NCI-H524 (cell line): Measurements from ENCODE around the gene SLC6A2.

Experiments
- DNase-seq, 2 experiments: peaks; one replicate each; lab custom pipeline; 2025; lab: John Stamatoyannopoulos, UW

SLC6A2 gene

GRCh38 chr16:55671974-55672280 lies 16.1 kb downstream of the SLC6A2 start:
- DNase-seq: no peak

DNA sequence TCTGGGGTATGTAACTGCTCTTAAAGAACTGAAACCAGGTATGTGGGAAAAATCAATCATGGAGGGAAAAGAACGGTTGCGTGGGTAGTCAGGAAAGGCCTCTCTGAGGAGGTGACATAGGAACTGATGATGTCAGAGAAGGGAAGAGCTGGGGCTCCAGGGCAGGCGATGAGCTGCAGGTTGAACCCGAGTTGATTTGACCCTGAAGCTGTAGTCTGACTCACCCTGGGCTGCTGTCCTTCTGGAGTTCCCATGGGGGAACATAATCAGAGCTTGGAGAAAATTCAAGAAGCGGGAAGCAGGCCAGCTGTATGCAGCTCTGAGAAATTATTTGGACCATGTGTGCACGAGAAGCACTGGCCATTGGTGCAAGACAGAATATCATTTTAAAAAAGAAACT lies 16.7 kb downstream of the SLC6A2 start:
- DNase-seq: no peak

- DNase-seq: no peak
Measured at GRCh38 chr16:55678161-55678821, 22.5 kb downstream of the SLC6A2 start.

DNA sequence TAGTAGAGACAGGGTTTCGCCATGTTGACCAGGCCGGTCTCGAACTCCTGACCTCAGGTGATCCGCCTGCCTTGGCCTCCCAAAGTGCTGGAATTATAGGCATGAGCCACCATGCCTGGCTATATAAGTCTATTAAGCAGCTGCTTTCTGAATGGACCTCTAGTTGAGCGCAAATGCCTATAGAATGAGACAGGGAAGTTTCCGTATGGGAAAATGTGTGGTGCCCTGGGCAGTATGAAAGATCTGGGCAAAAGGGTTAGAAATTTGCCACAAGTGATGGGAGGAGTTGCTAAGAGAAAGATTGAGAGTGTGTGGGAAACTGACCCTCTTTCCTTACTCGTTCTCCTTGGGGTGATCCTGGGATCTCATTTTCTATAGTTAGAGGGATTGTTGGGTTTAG lies 26.3 kb downstream of the SLC6A2 start:
- no peak for DNase-seq

- no peak for DNase-seq
Measured at GRCh38 chr16:55685973-55686372, 30.2 kb downstream of the SLC6A2 start.

- no peak for DNase-seq
Measured at GRCh38 chr16:55686671-55687070, 30.9 kb downstream of the SLC6A2 start.

DNA sequence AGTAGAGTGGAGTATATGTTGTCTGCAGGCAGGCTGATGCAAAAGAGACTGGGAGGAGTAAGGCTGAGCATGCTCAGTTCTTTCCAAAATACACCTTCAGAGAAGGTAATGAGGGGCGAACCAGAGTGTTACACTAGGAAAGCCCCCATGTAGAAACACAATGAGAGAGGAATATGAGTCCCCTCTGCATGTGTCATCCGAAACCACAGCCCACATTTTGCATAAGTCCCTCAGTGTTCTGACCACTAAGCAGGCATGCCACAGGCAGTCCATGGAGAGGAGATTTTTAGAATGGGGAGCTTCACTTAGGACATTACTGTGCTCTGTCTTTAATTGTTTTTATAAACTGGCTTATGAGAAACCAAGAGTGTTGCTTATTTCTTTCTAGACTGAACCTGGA lies 32.0 kb downstream of the SLC6A2 start:
- DNase-seq: no peak

- no peak for DNase-seq
Measured at GRCh38 chr16:55690841-55691240, 35.1 kb downstream of the SLC6A2 start.

DNA sequence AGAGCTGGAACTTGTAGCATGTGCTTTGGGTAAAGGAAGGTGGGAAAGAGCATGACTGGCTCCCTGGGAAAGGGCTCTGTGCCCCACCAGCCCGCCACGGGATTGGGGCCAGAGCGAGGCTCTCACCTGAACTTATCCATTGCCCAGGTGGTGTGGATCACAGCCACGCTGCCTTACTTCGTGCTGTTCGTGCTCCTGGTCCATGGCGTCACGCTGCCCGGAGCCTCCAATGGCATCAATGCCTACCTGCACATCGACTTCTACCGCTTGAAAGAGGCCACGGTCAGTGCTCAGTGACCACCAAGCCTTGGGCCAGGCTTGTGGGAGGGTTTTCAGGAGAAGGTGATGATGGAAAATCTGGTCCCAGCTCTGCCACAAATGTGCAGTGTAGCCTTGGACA lies 36.0 kb downstream of the SLC6A2 start:
- DNase-seq: no peak

- DNase-seq: no peak
Measured at GRCh38 chr16:55695595-55695994, 39.8 kb downstream of the SLC6A2 start.

- DNase-seq: no peak
Measured at GRCh38 chr16:55697867-55698266, 42.1 kb downstream of the SLC6A2 start.

- no peak for DNase-seq
Measured at GRCh38 chr16:55698331-55698730, 42.5 kb downstream of the SLC6A2 start.

- no peak for DNase-seq
Measured at GRCh38 chr16:55698946-55699345, 43.2 kb downstream of the SLC6A2 start.

DNA sequence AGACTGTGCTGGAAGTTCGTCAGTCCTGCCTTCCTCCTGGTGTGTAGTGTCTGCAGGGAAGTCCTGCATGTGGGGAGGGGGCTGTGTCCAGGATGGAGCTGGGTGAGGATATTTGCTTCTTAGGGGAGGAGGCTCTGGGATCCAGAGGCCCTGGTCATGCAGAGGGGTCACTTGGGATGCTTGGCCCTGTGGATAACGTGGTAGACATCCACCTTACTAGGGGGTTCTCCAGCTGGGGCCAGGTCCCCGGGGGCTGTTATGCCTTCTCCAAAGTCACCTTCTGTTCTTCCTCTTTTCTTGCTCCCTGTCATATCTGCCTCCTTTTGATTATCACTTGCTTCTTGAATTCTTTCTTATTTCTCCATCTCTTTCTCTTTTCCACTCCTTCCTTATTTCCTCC lies 43.8 kb downstream of the SLC6A2 start:
- no peak for DNase-seq

DNA sequence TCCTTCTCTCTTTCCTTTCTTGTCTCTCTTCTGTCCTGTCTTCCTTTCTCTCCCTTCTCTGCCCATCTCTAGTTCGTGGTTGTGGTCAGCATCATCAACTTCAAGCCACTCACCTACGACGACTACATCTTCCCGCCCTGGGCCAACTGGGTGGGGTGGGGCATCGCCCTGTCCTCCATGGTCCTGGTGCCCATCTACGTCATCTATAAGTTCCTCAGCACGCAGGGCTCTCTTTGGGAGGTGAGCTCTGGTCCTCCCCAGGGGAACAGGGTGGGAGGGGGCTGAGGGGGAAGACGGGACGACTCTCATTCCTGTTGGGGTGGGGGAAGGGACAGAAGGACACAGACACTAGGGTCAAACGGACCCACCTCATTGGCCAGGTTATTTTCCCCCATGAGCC lies 44.3 kb downstream of the SLC6A2 start:
- no peak for DNase-seq

DNA sequence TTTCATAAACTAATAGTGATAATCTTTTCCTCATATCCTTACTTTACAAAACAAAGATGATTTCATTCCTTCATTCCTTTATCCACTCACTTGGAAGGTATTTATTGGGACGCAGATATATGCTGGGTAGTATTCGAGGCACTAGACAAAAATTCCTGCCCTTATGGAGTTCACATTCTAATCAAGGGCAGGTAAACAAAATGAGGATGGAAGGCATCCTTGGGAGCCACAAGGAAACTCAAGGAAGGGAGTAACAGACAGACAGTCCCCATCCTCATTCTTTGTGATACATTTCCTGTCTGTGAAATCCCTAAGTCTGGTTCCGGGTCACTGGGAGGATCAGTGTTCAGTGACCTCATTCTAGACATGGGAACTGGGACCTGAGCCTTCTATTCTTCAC lies 45.2 kb downstream of the SLC6A2 start:
- DNase-seq: no peak

GRCh38 chr16:55701442-55702319 lies 45.9 kb downstream of the SLC6A2 start:
- DNase-seq: peak; percentile 38 to 67

DNA sequence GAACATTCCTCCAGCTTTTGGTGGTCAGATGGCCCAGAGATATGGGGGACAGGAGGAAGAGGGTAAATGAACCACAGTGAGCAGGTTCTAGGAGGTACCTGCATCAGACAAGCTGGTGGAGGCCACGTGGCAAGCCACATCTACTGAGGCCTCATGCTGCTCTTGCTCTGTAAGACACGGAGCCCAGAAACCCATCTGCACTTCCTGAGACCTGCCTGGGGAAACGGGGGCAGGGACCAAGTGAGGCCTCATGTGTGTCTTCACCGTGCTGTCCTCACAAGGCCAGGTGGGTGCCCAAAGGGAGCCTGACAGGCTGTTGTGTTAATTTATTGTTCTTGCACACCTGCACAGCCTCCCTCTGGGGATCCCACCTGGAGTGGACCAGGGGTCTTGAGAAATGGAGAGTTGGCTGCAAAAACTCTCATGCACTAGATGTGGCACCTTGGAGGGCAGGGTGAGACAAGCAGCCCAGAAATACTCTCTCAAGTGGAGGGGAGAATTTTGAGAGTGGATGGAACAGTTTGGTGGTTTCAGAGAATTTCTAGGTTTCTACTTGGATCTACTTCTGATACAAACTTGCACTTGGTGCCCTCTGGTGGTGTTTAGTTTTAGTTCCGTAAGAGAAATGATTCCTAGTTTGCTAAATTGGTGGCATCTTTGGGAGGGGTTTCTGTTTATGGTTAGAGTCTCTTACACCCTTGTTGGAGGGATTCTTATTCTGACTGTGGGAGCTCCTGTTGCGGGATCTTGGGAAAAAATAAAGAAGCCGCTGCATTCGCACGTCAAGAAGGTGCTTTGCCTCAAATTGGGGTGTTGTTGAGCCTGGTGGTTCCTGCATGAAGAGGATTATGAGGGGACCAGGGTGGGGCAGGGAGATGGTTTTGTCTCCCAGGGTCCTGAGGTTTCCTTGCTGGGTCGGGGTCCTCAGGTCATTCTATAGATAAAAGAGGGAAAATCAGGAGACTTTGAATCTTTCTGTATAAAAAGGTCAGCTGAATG lies 47.5 kb downstream of the SLC6A2 start:
- DNase-seq: peak in 1 of 2 experiments; percentile 67

GRCh38 chr16:55706739-55707384 lies 51.1 kb downstream of the SLC6A2 start:
- no peak for DNase-seq

- DNase-seq: no peak
Measured at GRCh38 chr16:55709801-55710200, 54.0 kb downstream of the SLC6A2 start.

DNA sequence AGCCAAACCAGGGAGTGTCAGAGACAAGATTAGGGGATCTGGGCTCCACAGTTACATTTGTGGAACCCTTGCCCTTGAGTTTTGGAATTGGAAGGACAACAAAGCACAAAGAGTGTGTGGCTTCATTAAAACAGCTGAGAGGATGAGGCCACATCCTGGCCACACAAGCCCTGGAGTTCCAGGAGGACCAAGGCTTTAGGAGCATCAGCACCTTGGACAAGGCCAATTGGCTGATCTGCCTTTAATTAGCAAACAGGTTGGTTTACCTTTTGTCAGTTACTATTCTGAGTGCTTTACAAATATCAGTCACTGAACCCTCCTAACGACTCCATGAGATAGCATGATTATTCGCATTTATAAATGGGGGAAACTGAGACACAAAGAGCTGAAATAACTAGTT lies 54.7 kb downstream of the SLC6A2 start:
- no peak for DNase-seq
